ENCODE data around the gene LEMD1.

DNA sequence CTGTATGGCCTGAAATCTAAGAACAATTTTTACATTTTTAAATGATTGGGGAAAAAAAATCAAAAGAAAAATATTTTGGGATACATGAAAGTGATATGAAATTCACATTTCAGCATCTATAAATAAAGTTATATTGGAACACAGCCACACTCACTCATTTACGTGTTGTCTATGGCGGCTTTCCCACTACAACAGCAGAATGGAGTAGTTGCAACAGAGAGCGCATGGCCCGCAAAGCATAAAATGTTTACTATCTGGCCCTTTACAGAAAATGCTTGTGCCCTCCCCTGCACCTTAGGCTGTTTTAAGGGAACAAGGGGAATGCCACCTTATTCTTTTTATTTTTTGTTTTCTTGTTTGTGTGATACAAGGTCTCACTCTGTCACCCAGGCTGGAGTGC is 68.7 kb downstream of the LEMD1 start:
- TF ChIP-seq POLR2A (IDR thresholded peaks at IDR 0.05) = no peak
- TF ChIP-seq, protein P1, sequence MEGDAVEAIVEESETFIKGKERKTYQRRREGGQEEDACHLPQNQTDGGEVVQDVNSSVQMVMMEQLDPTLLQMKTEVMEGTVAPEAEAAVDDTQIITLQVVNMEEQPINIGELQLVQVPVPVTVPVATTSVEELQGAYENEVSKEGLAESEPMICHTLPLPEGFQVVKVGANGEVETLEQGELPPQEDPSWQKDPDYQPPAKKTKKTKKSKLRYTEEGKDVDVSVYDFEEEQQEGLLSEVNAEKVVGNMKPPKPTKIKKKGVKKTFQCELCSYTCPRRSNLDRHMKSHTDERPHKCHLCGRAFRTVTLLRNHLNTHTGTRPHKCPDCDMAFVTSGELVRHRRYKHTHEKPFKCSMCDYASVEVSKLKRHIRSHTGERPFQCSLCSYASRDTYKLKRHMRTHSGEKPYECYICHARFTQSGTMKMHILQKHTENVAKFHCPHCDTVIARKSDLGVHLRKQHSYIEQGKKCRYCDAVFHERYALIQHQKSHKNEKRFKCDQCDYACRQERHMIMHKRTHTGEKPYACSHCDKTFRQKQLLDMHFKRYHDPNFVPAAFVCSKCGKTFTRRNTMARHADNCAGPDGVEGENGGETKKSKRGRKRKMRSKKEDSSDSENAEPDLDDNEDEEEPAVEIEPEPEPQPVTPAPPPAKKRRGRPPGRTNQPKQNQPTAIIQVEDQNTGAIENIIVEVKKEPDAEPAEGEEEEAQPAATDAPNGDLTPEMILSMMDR (IDR thresholded peaks at IDR 0.05) = no peak
